Measurements from ENCODE around the gene NEUROD1.

NEUROD1 gene

GRCh38 chr2:181680937-181681811 lies 857 bp upstream of the NEUROD1 start:
- no peak for DNase-seq (ENCODE audit: low read depth in 1 of 2, low spot score in 1 of 2)

- DNase-seq (ENCODE audit: low read depth in 1 of 2, low spot score in 1 of 2): no peak
These were observed 755 bp downstream of the NEUROD1 start for GRCh38 chr2:181679544-181679979.

GRCh38 chr2:181678861-181679543 lies 1.3 kb downstream of the NEUROD1 start:
- no peak for DNase-seq (ENCODE audit: low read depth in 1 of 2, low spot score in 1 of 2)

- peak; percentile 12 to 29 for DNase-seq (ENCODE audit: low read depth in 1 of 2, low spot score in 1 of 2)
These were observed 2.3 kb downstream of the NEUROD1 start for GRCh38 chr2:181677912-181678586.

GRCh38 chr2:181675254-181675653 lies 5.1 kb downstream of the NEUROD1 start:
- no peak for DNase-seq (ENCODE audit: low read depth in 1 of 2, low spot score in 1 of 2)

GRCh38 chr2:181674461-181674860 lies 5.9 kb downstream of the NEUROD1 start:
- DNase-seq (ENCODE audit: low read depth in 1 of 2, low spot score in 1 of 2): no peak

GRCh38 chr2:181673173-181673572 lies 7.1 kb downstream of the NEUROD1 start:
- DNase-seq (ENCODE audit: low read depth in 1 of 2, low spot score in 1 of 2): no peak

- no peak for DNase-seq (ENCODE audit: low read depth in 1 of 2, low spot score in 1 of 2)
These were observed 7.9 kb downstream of the NEUROD1 start for GRCh38 chr2:181672255-181673008.

- no peak for DNase-seq (ENCODE audit: low read depth in 1 of 2, low spot score in 1 of 2)
These were observed 9.7 kb downstream of the NEUROD1 start for GRCh38 chr2:181670632-181671031.

- no peak for DNase-seq (ENCODE audit: low read depth in 1 of 2, low spot score in 1 of 2)
These were observed 13.1 kb downstream of the NEUROD1 start for GRCh38 chr2:181667234-181667633.

GRCh38 chr2:181662287-181662686 lies 18.0 kb downstream of the NEUROD1 start:
- no peak for DNase-seq (ENCODE audit: low read depth in 1 of 2, low spot score in 1 of 2)

GRCh38 chr2:181660181-181660580 lies 20.1 kb downstream of the NEUROD1 start:
- no peak for DNase-seq (ENCODE audit: low read depth in 1 of 2, low spot score in 1 of 2)

- DNase-seq (ENCODE audit: low read depth in 1 of 2, low spot score in 1 of 2): no peak
These were observed 21.9 kb downstream of the NEUROD1 start for GRCh38 chr2:181658444-181658843.

- DNase-seq (ENCODE audit: low read depth in 1 of 2, low spot score in 1 of 2): no peak
These were observed 22.9 kb downstream of the NEUROD1 start for GRCh38 chr2:181657379-181657778.

GRCh38 chr2:181656450-181657291 lies 23.6 kb downstream of the NEUROD1 start, which contains the start of gene CERKL:
Gene CERKL (minus strand): TSS chr2:181657105. CDS start chr2:181657006, 99 bp downstream.
- DNase-seq (ENCODE audit: low read depth in 1 of 2, low spot score in 1 of 2): no peak

- no peak for DNase-seq (ENCODE audit: low read depth in 1 of 2, low spot score in 1 of 2)
These were observed 24.8 kb downstream of the NEUROD1 start for GRCh38 chr2:181655519-181655918.

GRCh38 chr2:181649436-181649979 lies 30.8 kb downstream of the NEUROD1 start:
- DNase-seq (ENCODE audit: low read depth in 1 of 2, low spot score in 1 of 2): no peak

- DNase-seq (ENCODE audit: low read depth in 1 of 2, low spot score in 1 of 2): no peak
These were observed 31.7 kb downstream of the NEUROD1 start for GRCh38 chr2:181648478-181649155.

GRCh38 chr2:181646415-181646987 lies 33.8 kb downstream of the NEUROD1 start:
- DNase-seq (ENCODE audit: low read depth in 1 of 2, low spot score in 1 of 2): no peak

Measured in stimulated activated CD4-positive, alpha-beta T cell treated with anti-CD3 and anti-CD28 coated beads, Interleukin-15, amount 100 ng/mL, for 1 hour (primary cell).